Effector CD8-positive, alpha-beta T cell (primary cell): Measurements from ENCODE around the gene KLK14.

Source experiments
- DNase-seq: peaks from one replicate; lab custom pipeline; 2025; lab: John Stamatoyannopoulos, UW
- total RNA-seq, 4 experiments: gene quantifications; one replicate each; lab custom pipeline; 2026; lab: John Stamatoyannopoulos, UW

Gene KLK14, protein sequence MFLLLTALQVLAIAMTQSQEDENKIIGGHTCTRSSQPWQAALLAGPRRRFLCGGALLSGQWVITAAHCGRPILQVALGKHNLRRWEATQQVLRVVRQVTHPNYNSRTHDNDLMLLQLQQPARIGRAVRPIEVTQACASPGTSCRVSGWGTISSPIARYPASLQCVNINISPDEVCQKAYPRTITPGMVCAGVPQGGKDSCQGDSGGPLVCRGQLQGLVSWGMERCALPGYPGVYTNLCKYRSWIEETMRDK
- 0 to 0.80 (median 0.41) reads per million in 4 experiments for total RNA-seq

DNA sequence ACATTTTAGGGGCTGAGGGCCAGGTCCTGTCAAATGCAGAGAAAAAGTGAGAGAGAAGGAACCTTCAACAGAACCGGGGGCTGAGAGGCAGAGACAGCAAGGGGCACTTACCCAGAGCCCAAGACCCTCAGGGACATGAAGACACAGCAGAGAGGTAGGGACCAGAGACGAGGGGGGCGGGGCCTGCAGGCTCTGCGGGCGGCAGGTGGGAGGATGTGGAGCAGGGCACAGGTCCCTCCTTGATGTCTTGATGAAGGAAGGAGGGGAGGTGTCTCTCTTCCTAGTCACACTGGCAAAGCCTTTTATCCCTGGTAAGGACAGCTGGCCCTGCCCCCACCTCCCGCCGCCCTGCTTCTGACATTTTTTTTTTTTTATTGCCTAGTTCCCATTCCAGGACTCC, at the start of gene KLK14:
Gene KLK14 (minus strand): TSS at position 277 of the 400 bp plus-strand sequence. CDS start 273 bp downstream, at position 4.
- DNase-seq: no peak

DNA sequence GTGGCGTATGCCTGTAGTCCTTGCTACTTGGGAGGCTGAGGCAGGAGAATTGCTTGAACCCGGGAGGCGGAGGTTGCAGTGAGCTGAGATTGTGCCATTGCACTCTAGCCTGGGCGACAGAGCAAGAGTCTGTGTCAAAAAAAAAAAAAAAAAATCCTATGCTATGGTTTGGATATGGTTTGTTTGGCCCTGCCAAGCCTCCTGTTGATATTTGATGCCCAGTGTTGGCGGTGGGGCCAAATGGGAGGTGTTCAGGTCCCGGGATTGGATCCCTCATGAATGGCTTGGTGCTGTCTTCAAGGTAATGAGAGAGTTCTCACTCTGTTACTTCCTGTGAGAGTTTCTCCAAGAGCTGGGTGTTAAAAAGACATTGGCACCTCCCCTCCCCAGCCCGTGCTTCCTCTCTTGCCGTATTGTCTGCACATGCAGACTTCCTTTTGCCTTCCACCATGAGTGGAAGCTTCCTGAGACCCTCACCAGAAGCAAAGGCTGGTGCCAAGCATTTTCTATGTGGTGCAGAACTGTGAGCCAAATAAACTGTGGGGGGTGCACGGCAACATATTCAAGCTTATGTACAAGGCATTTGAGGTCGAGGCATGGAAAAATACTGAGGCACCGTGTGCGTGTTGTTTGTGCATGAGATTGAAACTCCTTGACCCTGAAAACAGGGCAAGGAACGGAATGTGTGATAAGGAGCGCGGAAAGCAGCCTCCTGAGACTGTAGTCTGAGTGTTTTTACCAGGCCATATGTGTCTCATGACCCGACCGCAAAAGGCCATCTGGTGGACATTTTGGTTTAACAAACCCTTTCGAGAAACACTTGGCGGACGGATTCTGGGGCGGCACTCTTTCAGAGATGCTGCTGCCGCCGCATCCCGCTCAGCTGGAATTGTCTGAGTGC, 49.3 kb upstream of the KLK14 start:
- no peak for DNase-seq

DNA sequence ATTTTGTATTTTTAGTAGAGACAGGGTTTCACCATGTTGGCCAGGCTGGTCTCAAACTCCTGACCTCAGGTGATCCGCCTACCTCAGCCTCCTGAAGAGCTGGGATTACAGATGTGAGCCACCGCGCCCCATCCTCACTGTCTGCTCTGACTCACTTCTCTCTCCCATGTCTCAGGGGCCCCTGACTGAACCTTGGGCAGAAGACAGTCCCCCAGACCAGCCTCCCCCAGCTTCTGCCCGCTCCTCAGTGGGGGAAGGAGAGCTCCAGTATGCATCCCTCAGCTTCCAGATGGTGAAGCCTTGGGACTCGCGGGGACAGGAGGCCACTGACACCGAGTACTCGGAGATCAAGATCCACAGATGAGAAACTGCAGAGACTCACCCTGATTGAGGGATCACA, 47.0 kb upstream of the KLK14 start:
- no peak for DNase-seq

DNA sequence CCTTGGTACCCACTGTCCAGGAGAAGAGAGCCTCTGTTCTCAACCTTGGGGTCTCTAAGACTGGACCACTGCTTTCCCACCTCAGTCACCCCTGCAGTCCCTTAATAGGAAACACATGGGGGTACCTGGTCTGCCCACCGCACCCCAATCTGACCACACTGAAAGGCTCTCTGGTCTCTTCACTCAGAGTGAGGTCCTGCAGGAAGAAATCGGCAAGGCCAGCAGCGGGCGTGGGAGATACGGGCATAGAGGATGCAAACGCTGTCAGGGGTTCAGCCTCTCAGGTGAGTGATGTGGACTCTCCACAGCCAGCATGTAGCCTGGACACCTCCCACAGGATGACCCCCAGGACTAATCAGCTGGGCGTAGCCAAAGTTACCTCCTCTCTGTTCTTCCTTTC, 45.5 kb upstream of the KLK14 start:
- DNase-seq: no peak

DNA sequence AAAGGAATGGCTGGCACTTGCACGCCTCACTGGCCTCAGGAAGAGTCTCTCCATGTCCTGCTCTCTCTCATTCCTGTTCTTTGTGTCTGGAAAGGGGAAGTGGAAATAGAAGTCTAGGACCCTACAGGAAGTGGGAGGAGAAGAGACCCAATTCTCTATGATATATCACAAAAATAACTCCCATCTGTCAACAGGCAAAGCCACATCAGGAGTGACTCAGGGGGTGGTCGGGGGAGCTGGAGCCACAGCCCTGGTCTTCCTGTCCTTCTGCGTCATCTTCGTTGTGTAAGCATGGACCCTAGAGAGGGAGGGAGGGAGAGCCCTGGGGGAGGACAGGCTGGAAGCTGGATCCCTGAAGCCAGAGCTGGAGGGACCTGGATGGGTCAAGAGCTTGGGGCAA, 45.1 kb upstream of the KLK14 start:
- no peak for DNase-seq

DNA sequence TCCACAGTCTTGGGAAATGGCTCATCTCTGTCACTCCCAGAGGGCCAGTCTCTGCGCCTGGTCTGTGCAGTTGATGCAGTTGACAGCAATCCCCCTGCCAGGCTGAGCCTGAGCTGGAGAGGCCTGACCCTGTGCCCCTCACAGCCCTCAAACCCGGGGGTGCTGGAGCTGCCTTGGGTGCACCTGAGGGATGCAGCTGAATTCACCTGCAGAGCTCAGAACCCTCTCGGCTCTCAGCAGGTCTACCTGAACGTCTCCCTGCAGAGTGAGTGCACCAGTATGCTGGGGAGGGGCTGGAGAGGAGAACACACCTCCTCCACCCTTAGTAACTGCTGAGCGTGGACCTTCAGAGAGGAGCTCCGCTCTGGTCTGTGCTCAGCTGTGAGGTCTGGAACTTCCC, 44.3 kb upstream of the KLK14 start:
- no peak for DNase-seq

DNA sequence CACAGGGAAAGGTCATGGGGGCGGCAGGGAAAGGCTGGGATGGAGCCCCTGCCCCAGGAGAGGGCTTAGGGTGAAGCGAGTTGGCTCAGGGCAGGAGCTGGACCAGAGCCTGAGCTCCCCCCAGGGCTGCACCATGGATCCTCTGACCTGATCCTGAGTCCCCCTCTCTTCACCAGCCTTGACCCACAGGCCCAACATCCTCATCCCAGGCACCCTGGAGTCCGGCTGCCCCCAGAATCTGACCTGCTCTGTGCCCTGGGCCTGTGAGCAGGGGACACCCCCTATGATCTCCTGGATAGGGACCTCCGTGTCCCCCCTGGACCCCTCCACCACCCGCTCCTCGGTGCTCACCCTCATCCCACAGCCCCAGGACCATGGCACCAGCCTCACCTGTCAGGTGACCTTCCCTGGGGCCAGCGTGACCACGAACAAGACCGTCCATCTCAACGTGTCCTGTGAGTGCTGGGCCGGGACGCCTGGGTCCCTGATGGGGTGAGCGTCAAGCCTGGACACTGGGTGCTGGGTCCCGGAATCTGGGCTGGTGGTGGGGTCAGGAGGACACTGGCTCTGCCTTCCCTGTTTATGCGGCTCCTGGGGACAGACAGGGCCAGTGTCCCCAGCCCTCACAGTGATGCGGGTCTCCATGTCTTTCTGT, 42.9 kb upstream of the KLK14 start:
- DNase-seq: no peak

DNA sequence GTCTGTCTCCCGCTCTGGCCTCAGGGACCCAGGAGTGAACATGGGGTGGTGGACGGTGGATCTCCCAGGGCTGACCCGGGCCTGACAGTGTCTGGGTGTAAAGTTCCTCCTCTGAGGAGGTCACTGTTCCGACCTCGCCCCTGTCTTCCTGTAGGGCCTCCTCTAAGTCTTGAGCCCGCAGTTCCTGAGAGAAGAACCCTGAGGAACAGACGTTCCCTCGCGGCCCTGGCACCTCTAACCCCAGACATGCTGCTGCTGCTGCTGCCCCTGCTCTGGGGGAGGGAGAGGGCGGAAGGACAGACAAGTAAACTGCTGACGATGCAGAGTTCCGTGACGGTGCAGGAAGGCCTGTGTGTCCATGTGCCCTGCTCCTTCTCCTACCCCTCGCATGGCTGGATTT, 42.0 kb upstream of the KLK14 start, which contains the start of gene SIGLEC9:
Gene SIGLEC9 (plus strand): TSS at position 178 of the 400 bp plus-strand sequence. CDS start 69 bp downstream, at position 247.
- no peak for DNase-seq

DNA sequence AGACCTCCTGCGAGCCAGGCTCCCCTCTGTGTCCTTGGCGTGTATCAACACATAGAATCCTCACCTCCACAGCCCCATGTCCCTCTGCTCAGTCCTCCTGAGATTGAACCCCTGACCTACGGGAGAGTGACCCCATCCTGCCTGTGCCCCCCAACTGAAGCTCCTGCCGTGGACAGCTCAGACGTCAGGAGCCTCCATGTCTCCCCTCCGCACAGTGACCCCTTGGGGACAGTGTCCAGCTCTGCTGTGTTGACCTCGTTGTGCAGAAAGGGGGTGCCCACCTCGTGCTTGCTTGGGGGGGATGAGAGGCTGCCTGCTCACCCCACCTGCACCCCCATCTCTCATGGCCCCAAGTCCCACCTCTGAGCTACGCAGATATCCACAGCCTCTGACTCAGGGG, 41.5 kb upstream of the KLK14 start:
- no peak for DNase-seq

DNA sequence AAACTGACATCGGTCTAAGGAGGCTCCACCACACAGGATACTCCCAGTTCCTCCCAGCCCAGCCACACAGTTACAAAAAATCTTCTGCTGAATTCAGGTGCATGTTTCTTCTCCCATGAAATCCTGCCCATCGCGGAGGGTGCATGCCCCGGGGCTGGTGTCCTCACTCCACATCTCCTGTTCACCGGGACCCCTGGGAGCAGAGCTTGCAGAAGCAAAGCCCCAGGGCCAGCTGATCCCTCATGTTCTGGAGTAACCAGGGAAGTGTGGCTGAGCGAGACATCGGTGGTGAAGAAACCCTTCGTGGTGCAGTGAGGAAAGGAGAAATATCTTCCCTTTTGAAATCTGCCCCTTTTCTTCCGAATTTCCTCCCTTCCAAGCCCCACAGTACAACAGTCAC, 41.1 kb upstream of the KLK14 start:
- no peak for DNase-seq

DNA sequence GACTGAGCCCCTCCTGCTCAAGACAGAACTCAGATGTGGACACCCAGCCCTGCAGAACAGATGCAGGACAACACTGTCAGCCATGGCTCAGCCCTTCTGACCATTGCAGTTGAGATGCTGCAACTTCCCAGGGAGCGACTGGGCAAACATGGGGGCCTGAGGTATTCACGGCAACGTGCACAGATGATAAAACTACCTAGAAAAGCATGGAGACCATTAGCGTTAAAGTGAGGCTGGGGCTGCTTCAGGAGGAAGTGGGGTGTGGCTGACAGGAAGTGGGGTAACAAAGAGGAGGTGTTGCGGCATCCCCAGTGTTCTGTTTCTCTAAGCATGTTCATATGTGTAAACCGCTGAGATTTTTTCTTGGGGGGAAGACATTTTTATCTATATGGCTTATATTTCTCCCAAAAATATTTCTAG, 40.7 kb upstream of the KLK14 start:
- DNase-seq: no peak

DNA sequence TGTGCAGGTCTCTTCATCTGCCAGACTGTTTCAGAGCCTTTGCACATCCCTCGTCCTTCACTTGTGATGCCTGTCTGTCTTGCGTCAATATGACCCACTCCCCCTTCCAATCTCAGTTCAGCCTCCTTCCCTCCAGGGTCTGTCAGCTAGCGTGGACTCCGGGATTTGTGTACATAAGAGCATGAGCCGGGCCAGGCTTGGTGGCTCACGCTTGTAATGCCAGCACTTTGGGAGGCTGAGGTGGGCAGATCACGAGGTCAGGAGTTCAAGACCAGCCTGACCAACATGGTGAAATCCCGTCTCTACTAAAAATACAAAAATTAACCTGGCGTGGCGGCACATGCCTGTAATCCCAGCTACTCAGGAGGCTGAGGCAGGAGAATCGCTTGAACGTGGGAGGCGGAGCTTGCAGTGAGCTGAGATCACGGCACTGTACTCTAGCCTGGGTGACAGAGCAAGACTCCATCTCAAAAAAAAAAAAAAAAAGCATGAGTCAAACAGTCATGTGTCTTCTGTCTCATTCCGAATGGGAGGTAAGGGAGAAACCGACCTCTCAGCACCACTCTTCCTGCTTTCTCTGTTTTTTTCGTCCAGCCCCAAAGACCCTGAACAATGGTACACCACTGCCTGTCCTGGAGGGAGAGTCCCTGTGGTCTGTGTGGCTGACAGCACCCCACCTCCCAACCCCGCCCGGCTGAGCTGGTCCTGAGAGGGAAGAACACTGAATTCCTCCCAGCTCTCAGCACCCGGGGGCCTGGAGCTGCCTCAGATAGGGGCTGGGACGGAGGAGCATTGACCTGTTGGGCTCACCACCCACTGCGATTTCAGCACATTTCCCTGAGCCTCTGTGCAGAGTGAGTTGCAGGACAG, 39.7 kb upstream of the KLK14 start:
- no peak for DNase-seq

DNA sequence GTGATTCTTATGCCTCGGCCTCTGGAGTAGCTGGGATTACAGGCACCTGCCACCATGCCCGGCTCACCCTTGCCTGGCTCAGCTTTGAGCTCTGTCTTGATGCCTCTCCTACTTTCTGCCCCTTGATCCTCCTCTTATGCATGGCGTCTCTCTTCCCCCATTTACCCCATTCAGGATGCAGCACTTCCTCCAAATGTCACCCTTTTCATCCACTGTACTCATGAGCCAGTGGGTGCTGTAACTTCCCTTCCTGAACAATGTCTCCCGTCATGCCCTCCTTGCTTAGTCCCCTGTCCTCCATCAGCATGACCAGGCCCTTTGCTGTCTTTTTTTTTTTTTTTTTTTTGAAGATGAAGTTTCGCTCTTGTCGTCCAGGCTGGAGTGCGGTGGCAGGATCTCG, 38.6 kb upstream of the KLK14 start:
- no peak for DNase-seq

DNA sequence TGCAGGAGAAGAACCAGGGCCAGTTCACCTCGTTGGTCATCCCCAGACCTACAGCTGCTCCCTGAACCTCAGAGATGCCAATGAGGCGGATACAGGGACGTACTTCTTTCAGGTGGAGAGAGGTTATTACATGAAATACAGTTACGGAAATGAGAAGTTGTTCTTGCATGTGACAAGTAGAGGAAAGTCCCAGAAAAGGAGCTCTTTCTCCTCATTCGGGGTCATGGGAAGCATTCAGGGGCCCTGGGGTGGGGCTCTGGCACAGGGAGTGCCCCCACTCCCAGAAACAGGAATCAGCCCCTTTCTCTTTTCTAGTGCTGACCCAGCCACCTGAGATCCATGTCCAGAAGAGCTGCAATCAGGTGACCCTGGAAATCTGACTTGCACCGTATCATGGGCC, 37.5 kb upstream of the KLK14 start:
- DNase-seq: no peak

DNA sequence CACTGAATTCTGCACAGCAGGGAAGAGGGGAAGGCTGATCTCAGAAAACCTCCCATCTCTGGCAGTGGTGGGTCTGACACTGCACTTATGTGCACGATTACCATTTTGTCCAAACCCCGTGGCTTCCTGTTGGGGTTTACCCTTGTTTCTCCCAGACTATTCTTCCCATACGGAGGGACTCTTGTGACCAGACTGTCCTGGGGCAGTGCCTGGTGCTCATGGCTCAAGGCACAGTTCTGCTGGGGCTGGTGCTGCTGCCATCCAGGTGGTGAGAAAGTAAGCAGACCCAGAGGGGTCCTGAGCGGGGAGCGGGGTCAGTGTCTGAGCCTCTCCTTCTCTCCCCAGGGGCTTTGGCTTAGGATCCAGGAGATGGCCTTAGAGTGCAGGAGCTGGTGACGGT, 36.9 kb upstream of the KLK14 start:
- no peak for DNase-seq

DNA sequence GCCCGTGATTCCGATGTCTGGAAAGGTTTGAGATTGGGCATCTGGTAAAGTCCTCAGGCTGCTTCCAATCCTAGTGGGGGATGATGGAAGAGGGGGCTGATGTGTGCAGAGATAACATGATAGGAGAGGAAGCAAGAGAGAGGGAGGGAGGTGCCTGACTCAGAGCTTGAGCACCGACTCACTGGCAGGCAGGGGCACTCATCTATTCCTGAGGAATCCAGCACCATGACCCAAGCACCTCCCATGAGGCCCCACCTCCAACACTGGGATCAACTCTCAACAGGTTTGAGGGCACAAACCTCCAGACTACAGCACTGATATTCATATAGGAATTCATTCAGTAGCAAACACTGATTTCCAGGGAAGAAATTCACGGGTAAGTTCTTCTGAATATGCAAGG, 36.4 kb upstream of the KLK14 start:
- DNase-seq: no peak

DNA sequence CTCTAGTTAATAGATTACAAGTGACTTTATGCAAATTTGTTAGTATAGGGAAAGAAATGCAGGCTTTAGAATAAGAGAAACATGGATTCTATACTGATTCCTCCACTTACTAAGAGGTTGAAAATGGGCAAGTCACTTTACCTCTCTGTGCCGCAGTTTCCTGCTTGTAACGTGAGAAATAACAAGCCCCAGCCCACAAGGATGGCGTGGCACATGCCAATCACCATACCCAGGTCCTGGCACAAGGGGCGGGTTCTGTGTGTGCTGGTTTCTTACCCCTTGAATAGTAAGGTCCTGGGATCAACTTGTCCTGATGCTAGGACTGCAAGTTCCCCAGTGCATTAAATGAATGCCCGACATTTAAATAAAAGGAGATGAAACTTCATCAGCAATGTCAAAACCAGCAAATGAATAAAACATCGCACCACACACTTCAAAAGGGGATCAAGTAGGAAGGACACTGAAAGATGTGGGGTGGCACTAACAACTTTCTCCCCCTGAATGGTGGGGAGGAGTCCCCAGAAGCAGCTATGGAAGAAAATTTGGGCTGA, 34.1 kb upstream of the KLK14 start:
- DNase-seq: no peak

DNA sequence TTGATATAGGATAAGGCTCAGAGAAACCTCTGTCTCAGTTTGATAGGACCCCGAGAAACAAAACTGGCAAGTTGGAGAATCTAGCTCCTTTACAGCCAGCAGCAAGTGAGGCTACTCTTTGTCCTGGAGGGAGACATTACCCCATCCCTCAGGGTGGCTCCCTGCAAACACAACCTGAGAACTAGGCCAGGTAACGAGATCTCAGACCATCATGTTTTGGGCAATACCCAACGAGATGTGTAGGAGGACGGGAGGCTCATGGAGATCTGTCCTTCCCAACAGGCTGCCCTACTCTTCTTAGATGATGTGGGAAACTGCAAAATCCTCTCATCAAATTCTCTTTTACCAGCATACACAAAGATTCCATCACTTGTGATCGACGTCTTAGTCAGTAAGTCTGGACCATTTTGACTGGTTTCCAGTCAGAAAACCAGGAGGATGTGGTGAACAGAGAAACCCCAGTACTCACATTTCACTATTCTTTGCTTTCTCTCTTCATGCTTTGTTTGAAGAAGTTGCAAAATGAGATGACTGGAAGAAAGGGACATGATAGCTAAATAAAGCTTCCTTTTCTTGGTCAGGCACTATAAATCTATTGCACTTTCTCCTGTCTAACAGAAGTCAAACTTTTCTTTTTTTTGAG, 31.5 kb upstream of the KLK14 start:
- no peak for DNase-seq

DNA sequence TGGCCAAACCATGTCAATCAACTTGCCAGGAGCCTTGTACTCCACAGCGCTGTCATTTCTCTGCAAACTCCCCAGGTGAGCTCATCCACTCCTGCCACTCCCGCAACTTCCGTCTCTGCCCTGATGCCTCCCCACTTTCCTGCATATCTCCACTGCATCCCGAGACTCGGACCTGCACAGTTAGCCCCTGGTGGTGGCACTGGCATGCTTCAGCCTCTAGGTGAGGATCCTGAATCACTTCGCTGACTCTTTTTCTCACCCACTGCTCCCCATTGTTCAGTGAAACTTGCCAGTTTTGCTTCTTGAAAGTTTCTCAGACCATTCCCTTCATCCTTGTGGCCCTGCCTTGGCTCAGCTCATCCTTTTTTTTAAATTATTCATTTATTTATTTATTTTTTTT, 28.9 kb upstream of the KLK14 start:
- DNase-seq: no peak

DNA sequence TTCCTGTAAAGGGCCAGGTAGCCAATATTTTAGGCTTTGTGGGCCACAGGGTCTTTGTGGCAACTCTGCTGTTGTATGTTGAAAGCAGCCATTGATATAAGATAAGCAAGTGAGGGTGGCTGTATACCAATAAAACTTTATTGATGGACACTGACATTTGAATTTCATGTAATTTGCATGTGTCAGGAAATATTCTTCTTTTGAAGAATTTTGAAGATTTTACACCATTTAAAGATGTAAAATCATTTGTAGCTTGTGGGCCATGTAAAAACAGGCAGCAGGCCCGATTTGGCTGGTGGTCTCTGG, 27.9 kb upstream of the KLK14 start:
- DNase-seq: no peak

DNA sequence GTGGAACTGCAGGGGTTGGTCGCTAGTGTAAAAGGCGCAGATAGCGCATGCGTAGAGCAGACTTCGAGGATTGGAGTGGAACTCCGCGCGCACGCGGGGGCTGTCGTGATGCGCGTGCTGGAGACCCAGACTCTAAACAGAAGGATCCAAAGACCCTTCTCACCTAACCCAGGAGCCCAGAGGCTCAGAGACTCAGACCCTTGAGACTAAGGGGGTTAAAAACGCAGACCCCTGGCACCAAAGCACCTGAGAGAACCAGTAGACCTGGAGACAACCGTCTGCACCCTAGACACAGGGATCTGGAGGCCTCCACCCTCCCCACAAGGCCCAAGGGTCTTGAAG, 26.1 kb upstream of the KLK14 start:
- DNase-seq: no peak
